Transverse colon (tissue), 4 donors: Measurements from ENCODE around the gene GRK6.

ENCODE experiments used
- EP300 ChIP-seq: sonication (generic); formaldehyde crosslinking; IDR thresholded peaks from one replicate; pipeline ENCODE4 v1.6.1; 2017; ENCODE audit warnings: antibody characterized with exemption, low read depth
- POLR2A ChIP-seq: fragments of 450-650 bp; IDR thresholded peaks from one replicate; pipeline ENCODE4 v1.6.1; 2016; ENCODE audit warnings: antibody characterized with exemption, mild to moderate bottlenecking, moderate library complexity
- POLR2AphosphoS5 ChIP-seq, 3 donors: sonication (generic); formaldehyde crosslinking; IDR thresholded peaks; one replicate each; pipeline ENCODE4 v1.6.1; 2016; ENCODE audit warnings: antibody characterized with exemption in 3 of 3
- TF ChIP-seq, protein P1 (sequence below), 5 experiments: fragments of 200-600 bp in 3 of 5; fragments of 450-650 bp in 2 of 5; sonication (generic) in 3 of 5; IDR thresholded peaks; 1 replicate in 2 of 5; 2 replicates in 3 of 5; pipeline ENCODE4 v1.5.1; 2016 to 2017; ENCODE audit warnings: antibody characterized with exemption in 5 of 5, inconsistent platforms in 3 of 5, mild to moderate bottlenecking in 2 of 5, moderate library complexity in 1 of 5

DNA sequence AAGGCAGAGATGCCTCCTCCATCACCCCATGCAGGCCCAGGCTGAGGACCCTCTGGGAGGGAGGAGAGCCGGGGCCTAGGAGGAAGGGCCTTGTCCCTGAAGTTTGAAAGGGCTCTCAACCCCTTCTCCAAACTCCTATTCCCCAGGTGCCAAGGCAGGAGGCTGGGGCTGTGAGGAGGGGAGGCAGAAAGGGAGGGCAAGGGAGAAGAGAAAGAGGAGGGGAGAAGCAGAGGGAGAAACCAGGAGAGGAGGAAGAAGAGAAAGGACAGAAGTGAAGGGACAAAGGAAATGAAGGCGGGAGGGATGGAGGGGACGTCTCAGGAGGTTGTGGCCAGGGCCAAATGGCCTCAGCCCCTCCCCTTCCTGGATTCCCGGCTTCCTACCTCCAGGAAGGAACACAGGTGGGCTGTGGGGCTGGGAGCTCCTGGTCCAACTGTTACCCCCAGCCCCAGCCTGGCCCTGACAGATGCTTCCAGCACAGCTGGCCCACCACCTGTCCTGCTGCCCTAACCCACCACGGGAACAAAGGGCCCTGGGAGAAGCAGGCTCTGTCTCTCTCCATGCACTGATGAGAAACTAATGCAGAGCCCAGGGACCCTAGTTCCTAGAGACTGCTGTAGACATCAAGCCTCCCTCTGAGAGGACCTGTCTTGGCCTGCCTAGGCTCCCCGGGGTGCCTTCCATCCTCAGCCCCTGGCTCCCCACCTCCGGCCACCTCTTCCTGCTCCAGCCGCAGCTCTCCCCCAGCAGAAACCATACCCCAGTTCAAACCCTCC is 43.5 kb downstream of the GRK6 start:
- TF ChIP-seq, protein P1, sequence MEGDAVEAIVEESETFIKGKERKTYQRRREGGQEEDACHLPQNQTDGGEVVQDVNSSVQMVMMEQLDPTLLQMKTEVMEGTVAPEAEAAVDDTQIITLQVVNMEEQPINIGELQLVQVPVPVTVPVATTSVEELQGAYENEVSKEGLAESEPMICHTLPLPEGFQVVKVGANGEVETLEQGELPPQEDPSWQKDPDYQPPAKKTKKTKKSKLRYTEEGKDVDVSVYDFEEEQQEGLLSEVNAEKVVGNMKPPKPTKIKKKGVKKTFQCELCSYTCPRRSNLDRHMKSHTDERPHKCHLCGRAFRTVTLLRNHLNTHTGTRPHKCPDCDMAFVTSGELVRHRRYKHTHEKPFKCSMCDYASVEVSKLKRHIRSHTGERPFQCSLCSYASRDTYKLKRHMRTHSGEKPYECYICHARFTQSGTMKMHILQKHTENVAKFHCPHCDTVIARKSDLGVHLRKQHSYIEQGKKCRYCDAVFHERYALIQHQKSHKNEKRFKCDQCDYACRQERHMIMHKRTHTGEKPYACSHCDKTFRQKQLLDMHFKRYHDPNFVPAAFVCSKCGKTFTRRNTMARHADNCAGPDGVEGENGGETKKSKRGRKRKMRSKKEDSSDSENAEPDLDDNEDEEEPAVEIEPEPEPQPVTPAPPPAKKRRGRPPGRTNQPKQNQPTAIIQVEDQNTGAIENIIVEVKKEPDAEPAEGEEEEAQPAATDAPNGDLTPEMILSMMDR (IDR thresholded peaks at IDR 0.05), result no peak
- TF ChIP-seq POLR2AphosphoS5 (IDR thresholded peaks at IDR 0.05) (no peak), POLR2A (no peak), EP300 (no peak)
